HFF-Myc (cell line): ENCODE results near the gene ARHGAP36.

ENCODE experiments used
- DNase-seq: peaks from one replicate; pipeline ENCODE4 v3.0.0-alpha.2; 2011; ENCODE audit warnings: low read depth; ENCODE audit errors: extremely low read depth
- H3K4me3 ChIP-seq: replicated peaks from 2 replicates; pipeline ENCODE4 v1.5.1; 2011; ENCODE audit warnings: low read depth, mild to moderate bottlenecking, control low read depth, low read length
- CTCF ChIP-seq: IDR thresholded peaks from 2 replicates; pipeline ENCODE4 v1.5.1; 2012; ENCODE audit warnings: mild to moderate bottlenecking, low read depth, low read length, control low read depth; ENCODE audit errors: missing control alignments

The ARHGAP36 gene

GRCh38 chrX:131067846-131068745 is 9.9 kb downstream of the ARHGAP36 start:
- DNase-seq = no peak
- TF ChIP-seq CTCF = no peak
- H3K4me3 ChIP-seq = no peak overlapping the region

- TF ChIP-seq CTCF = peak; percentile 45
- no peak for DNase-seq
- no peak overlapping the region for H3K4me3 ChIP-seq
Observed at GRCh38 chrX:131068945-131069719, 11.0 kb downstream of the ARHGAP36 start.

- no peak for DNase-seq
- H3K4me3 ChIP-seq = no peak overlapping the region
- TF ChIP-seq CTCF = no peak
Observed at GRCh38 chrX:131072871-131073571, 14.9 kb downstream of the ARHGAP36 start.

- H3K4me3 ChIP-seq = no peak overlapping the region
- DNase-seq = no peak
- no peak for TF ChIP-seq CTCF
Observed at GRCh38 chrX:131073607-131074006, 15.5 kb downstream of the ARHGAP36 start.

- DNase-seq = no peak
- no peak for TF ChIP-seq CTCF
- no peak overlapping the region for H3K4me3 ChIP-seq
Observed at GRCh38 chrX:131081772-131082740, 23.9 kb downstream of the ARHGAP36 start.
